ENCODE data around the gene MTA1.

Gene MTA1

GRCh38 chr14:105484069-105484996 is 64.7 kb downstream of the MTA1 start:
- in situ Hi-C loops (cut with MboI; ENCODE audit: low sequenced_read_pairs), result loop anchor here (25.0 kb wide), 1 partner anchor 122 kb away; no protein-coding TSS in a partner anchor

- in situ Hi-C loops (cut with MboI; ENCODE audit: low sequenced_read_pairs), result loop anchor here (25.0 kb wide), 1 partner anchor 123 kb away; no protein-coding TSS in a partner anchor
Measured at GRCh38 chr14:105484997-105485393, 65.4 kb downstream of the MTA1 start.

GRCh38 chr14:105485739-105486162 is 66.1 kb downstream of the MTA1 start:
- in situ Hi-C loops (cut with MboI; ENCODE audit: low sequenced_read_pairs), result loop anchor here (25.0 kb wide), 1 partner anchor 123 kb away; no protein-coding TSS in a partner anchor

- in situ Hi-C loops (cut with MboI; ENCODE audit: low sequenced_read_pairs), result loop anchor here (25.0 kb wide), 1 partner anchor 124 kb away; no protein-coding TSS in a partner anchor
Measured at GRCh38 chr14:105486163-105486973, 66.7 kb downstream of the MTA1 start, which contains the start of gene CRIP1. CRIP1 (plus strand) TSS chr14:105486886; CDS start chr14:105487260, 374 bp downstream.

GRCh38 chr14:105486974-105487448 is 67.4 kb downstream of the MTA1 start:
- in situ Hi-C loops (cut with MboI; ENCODE audit: low sequenced_read_pairs), result loop anchor here (25.0 kb wide), 1 partner anchor 125 kb away; no protein-coding TSS in a partner anchor

GRCh38 chr14:105487449-105487985 is 67.9 kb downstream of the MTA1 start:
- in situ Hi-C loops (cut with MboI; ENCODE audit: low sequenced_read_pairs), result loop anchor here (25.0 kb wide), 1 partner anchor 125 kb away; no protein-coding TSS in a partner anchor

- in situ Hi-C loops (cut with MboI; ENCODE audit: low sequenced_read_pairs), result loop anchor here (25.0 kb wide), 1 partner anchor 126 kb away; no protein-coding TSS in a partner anchor
Measured at GRCh38 chr14:105487986-105488777, 68.6 kb downstream of the MTA1 start.

GRCh38 chr14:105488781-105489541 is 69.3 kb downstream of the MTA1 start:
- in situ Hi-C loops (cut with MboI; ENCODE audit: low sequenced_read_pairs), result loop anchor here (25.0 kb wide), 1 partner anchor 127 kb away; no protein-coding TSS in a partner anchor

GRCh38 chr14:105489542-105490266 is 70.1 kb downstream of the MTA1 start:
- in situ Hi-C loops (cut with MboI; ENCODE audit: low sequenced_read_pairs), result loop anchor here (25.0 kb wide), 1 partner anchor 127 kb away; no protein-coding TSS in a partner anchor

- in situ Hi-C loops (cut with MboI; ENCODE audit: low sequenced_read_pairs), result loop anchor here (25.0 kb wide), 1 partner anchor 128 kb away; no protein-coding TSS in a partner anchor
Measured at GRCh38 chr14:105490267-105490571, 70.6 kb downstream of the MTA1 start.

- in situ Hi-C loops (cut with MboI; ENCODE audit: low sequenced_read_pairs), result loop anchor here (25.0 kb wide), 1 partner anchor 128 kb away; no protein-coding TSS in a partner anchor
Measured at GRCh38 chr14:105490572-105491365, 71.1 kb downstream of the MTA1 start, which contains the start of gene TEDC1. TEDC1 (plus strand) TSS chr14:105491246; CDS start chr14:105491376, 130 bp downstream.

GRCh38 chr14:105491366-105491973 is 71.8 kb downstream of the MTA1 start:
- in situ Hi-C loops (cut with MboI; ENCODE audit: low sequenced_read_pairs), result loop anchor here (25.0 kb wide), 1 partner anchor 129 kb away; no protein-coding TSS in a partner anchor

GRCh38 chr14:105492031-105492970 is 72.7 kb downstream of the MTA1 start:
- in situ Hi-C loops (cut with MboI; ENCODE audit: low sequenced_read_pairs), result loop anchor here (25.0 kb wide), 1 partner anchor 130 kb away; no protein-coding TSS in a partner anchor

GRCh38 chr14:105492971-105493871 is 73.6 kb downstream of the MTA1 start:
- in situ Hi-C loops (cut with MboI; ENCODE audit: low sequenced_read_pairs), result loop anchor here (25.0 kb wide), 1 partner anchor 131 kb away; no protein-coding TSS in a partner anchor

All from HL-60/S4 treated with retinoic acid at 250 ng/mL for 4 days and 3 days (cell line).